HepG2 (cell line): ENCODE results near the gene PMVK.

Source experiments
- EP300 ChIP-seq, 3 experiments: sonication (generic) in 1 of 3; formaldehyde crosslinking in 1 of 3; IDR thresholded peaks; 2 replicates each; pipeline versions ENCODE4 v1.5.1 to v1.6.1; 2011 to 2020; ENCODE audit warnings: low read depth in 2 of 3, low read length in 2 of 3, borderline replicate concordance in 1 of 3, improper control_type of control experiment in 1 of 3, mild to moderate bottlenecking in 1 of 3, missing genetic modification reagents in 1 of 3, moderate library complexity in 1 of 3
- EZH2 ChIP-seq: conservative IDR thresholded peaks from 2 replicates; pipeline ENCODE4 v1.6.1; 2012; ENCODE audit warnings: mild to moderate bottlenecking, low read depth, low read length, moderate library complexity
- MTF1 ChIP-seq: sonication (generic); formaldehyde crosslinking; IDR thresholded peaks from 2 replicates; pipeline ENCODE4 v1.5.0; 2020; ENCODE audit warnings: missing genetic modification reagents
- POLR2AphosphoS5 ChIP-seq: IDR thresholded peaks from 2 replicates; pipeline ENCODE4 v1.6.1; 2012; ENCODE audit warnings: low read depth, low read length
- SMC3 ChIP-seq: IDR thresholded peaks from 2 replicates; pipeline ENCODE4 v1.6.1; 2011; ENCODE audit warnings: low read length, improper control_type of control experiment
- TBX3 ChIP-seq: fragments of 450-650 bp; IDR thresholded peaks from 2 replicates; pipeline ENCODE4 v1.6.1; 2017; ENCODE audit warnings: antibody characterized with exemption, mild to moderate bottlenecking, inconsistent platforms, borderline replicate concordance
- ZMAT3 ChIP-seq: sonication (generic); formaldehyde crosslinking; conservative IDR thresholded peaks from 2 replicates; pipeline ENCODE4 v1.7.0; 2021; ENCODE audit warnings: missing genetic modification reagents
- ZNF121 ChIP-seq: sonication (generic); formaldehyde crosslinking; IDR thresholded peaks from 2 replicates; pipeline ENCODE4 v1.5.0; 2020; ENCODE audit warnings: mild to moderate bottlenecking, missing genetic modification reagents
- ZNF234 ChIP-seq: sonication (generic); formaldehyde crosslinking; conservative IDR thresholded peaks from 2 replicates; pipeline ENCODE4 v1.5.1; 2020; ENCODE audit warnings: mild to moderate bottlenecking, missing genetic modification reagents
- ZNF333 ChIP-seq: sonication (generic); formaldehyde crosslinking; IDR thresholded peaks from 2 replicates; pipeline ENCODE4 v1.4.0; 2020; ENCODE audit warnings: mild to moderate bottlenecking, missing genetic modification reagents, borderline replicate concordance
- ZNF788 ChIP-seq: sonication (generic); formaldehyde crosslinking; IDR thresholded peaks from 2 replicates; pipeline ENCODE4 v1.5.0; 2020; ENCODE audit warnings: mild to moderate bottlenecking, missing genetic modification reagents, borderline replicate concordance
- TF ChIP-seq, protein P1 (sequence below): sonication (generic); formaldehyde crosslinking; IDR thresholded peaks from 2 replicates; pipeline ENCODE4 v1.4.0; 2020; ENCODE audit warnings: missing genetic modification reagents, borderline replicate concordance

GRCh38 chr1:154908937-154909336 is 27.6 kb downstream of the PMVK start:
- TF ChIP-seq EZH2 (no peak), EP300 (IDR thresholded peaks at IDR 0.05; ENCODE audit: low read depth in 2 of 2, low read length in 2 of 2) (no peak), EP300 (CRISPR knock-in tag; IDR thresholded peaks at IDR 0.05; ENCODE audit: borderline replicate concordance) (no peak), MTF1 (CRISPR knock-in tag) (no peak), SMC3 (no peak), ZNF333 (no peak), ZNF121 (no peak), ZNF234 (no peak), POLR2AphosphoS5 (no peak), ZNF788 (CRISPR knock-in tag) (no peak), TBX3 (no peak), ZMAT3 (no peak)
- TF ChIP-seq, protein P1, sequence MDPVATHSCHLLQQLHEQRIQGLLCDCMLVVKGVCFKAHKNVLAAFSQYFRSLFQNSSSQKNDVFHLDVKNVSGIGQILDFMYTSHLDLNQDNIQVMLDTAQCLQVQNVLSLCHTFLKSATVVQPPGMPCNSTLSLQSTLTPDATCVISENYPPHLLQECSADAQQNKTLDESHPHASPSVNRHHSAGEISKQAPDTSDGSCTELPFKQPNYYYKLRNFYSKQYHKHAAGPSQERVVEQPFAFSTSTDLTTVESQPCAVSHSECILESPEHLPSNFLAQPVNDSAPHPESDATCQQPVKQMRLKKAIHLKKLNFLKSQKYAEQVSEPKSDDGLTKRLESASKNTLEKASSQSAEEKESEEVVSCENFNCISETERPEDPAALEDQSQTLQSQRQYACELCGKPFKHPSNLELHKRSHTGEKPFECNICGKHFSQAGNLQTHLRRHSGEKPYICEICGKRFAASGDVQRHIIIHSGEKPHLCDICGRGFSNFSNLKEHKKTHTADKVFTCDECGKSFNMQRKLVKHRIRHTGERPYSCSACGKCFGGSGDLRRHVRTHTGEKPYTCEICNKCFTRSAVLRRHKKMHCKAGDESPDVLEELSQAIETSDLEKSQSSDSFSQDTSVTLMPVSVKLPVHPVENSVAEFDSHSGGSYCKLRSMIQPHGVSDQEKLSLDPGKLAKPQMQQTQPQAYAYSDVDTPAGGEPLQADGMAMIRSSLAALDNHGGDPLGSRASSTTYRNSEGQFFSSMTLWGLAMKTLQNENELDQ (CRISPR knock-in tag), result no peak
